ENCODE data around the gene PLEKHG2.
A peak's percentile ranks its signal among the peaks of the same experiment; 100 is the strongest.

The PLEKHG2 gene

DNA sequence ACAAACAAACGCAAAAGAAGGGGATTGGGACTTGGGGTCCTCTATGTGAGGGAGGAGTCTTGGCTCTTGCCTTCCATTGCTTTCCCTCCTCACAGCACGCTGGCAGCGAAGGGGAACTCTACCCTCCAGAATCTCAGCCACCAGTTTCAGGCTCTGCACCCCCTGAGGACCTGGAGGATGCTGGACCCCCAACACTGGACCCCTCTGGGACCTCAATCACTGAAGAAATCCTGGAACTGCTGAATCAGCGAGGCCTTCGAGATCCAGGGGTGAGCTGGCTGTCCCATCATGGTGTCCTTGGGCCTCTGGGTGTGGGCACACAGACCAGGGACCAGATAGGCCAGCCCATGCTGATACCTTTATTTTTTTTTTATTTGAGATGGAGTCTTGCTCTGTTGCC is 9.6 kb downstream of the PLEKHG2 start:
- no peak for DNase-seq (ENCODE audit: low read depth)

GRCh38 chr19:39423258-39424086 is 11.0 kb downstream of the PLEKHG2 start:
- no peak for DNase-seq (ENCODE audit: low read depth)

- no peak for DNase-seq (ENCODE audit: low read depth)
These were observed 12.5 kb downstream of the PLEKHG2 start for GRCh38 chr19:39424934-39425333.

DNA sequence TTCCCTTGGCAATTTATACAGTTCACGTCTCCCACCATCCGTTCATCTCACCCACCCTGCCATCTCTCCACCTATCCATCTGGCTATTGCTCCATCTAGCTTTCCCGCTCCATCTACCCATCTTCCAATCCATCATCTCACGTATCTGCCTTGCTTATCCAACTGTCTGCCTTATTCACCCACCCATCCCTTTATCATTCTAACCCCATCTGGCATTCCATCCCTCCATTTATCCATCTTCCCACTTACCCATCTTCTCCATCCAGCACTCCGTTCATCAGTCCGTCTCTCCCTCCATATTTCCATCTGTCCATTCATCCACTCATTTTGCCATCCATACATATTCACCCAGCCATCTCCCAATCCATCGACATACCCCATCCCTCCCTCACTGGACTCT is 13.3 kb downstream of the PLEKHG2 start:
- no peak for DNase-seq (ENCODE audit: low read depth)

GRCh38 chr19:39426170-39426569 is 13.7 kb downstream of the PLEKHG2 start:
- no peak for DNase-seq (ENCODE audit: low read depth)

GRCh38 chr19:39427707-39428106 is 15.2 kb downstream of the PLEKHG2 start:
- no peak for DNase-seq (ENCODE audit: low read depth)

DNA sequence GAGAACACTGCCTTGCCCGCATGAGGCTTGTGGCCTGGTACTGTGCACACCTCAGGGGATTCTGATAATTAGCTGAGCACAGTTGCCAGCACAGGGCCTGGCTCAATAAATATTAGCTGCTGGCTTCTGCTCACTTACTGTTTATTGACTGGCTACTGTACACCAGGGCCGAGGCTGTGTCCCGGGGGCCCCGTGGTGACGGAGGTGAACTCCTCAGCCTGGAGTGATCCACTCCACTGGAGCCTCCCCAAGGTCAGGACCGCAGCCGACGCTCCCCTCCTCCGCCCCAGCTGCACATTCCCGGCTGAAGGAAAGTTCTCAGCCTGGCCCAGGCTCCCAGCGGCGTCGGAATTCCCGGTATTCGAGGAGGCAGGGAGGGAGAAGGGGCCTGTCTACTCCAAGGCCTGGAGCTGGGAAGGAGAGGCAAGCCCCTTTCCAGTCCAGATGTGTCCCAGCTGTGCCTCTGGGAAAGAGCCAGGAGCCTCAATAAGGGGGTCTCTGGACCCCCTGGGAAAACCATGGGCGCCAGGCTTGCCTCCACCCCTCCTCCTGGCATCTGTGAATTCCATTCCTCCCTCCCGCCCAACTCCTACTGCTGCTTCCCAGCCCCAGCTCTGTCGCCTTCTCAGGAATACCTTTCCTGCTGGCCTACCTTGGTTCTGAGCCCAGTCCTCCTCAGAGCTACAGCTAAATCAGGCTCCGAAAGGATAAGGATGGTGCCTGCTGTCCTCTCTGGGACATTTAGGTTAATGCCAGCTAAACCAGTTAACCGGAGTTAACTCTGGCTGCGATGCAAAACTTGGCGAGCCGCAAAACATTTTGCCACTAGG is 16.0 kb downstream of the PLEKHG2 start:
- peak; percentile 79 for DNase-seq (ENCODE audit: low read depth)

- DNase-seq (ENCODE audit: low read depth): peak; percentile 100
These were observed 18.5 kb downstream of the PLEKHG2 start for GRCh38 chr19:39430675-39431593.

DNA sequence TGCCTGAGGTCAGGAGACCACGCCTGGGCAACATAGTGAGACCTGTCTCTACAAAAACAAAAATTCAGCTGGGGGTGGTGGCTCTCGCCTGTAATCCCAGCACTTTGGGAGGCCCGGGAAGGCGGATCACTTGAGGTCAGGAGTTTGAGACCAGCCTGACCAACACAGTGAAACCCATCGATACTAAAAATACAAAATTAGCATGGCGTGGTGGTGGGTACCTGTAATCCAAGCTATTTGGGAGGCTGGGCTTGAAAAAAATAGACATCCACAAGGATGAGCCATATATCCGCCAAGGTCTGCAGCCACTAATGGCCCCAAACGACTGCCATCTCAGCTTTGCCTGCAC is 20.2 kb downstream of the PLEKHG2 start:
- no peak for DNase-seq (ENCODE audit: low read depth)

- no peak for DNase-seq (ENCODE audit: low read depth)
These were observed 21.1 kb downstream of the PLEKHG2 start for GRCh38 chr19:39433480-39434079.

DNA sequence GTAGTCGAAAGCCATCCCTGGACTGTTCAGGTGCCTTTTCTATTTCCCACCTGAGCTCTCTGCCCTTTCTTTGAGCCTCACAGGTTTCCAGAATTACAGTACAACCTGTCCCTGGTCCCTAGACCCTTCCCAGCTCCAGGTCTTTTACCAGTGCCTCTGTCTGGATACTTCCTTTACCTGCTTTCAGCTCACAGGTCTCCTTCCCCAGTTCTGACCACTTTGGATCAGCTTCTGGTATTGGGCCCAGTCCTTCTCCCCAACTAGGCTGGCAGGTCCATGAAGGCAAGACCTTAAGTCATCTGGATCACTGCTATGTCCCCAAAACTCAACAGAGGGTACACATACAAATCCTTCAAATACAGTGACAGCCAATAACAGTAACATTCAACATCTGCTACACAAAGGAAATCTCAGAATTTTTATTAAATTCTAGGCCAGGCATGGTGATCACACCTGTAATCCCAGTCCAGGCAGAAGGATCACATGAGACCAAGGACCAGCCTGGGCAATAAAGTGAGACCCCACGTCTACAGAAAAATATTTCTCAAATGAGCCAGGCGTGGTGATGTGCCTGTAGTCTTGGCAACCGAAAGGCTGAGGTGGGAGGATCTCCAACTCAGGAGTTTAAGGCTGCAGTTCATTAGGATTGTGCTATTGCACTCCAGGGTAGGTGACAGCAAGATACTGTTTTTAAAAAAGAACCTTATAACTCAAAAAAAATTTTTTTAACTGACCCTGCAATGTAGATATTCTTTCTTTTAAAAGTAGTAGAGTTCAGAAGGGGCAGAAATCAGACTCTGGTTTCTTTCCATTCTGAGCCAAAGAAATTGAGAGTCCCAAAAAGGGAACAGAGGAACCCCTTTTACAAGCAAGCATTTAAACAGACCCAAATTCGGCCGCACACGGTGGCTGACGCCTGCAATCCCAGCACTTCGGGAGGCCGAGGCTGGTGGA is 21.9 kb downstream of the PLEKHG2 start:
- DNase-seq (ENCODE audit: low read depth): peak; percentile 24

- DNase-seq (ENCODE audit: low read depth): peak; percentile 98
These were observed 23.3 kb downstream of the PLEKHG2 start, which contains the start of gene RPS16 for GRCh38 chr19:39435499-39436349. Gene RPS16 (minus strand): TSS chr19:39435949. CDS start chr19:39435895, 54 bp downstream.

- no peak for DNase-seq (ENCODE audit: low read depth)
These were observed 23.9 kb downstream of the PLEKHG2 start for GRCh38 chr19:39436350-39436716.

DNA sequence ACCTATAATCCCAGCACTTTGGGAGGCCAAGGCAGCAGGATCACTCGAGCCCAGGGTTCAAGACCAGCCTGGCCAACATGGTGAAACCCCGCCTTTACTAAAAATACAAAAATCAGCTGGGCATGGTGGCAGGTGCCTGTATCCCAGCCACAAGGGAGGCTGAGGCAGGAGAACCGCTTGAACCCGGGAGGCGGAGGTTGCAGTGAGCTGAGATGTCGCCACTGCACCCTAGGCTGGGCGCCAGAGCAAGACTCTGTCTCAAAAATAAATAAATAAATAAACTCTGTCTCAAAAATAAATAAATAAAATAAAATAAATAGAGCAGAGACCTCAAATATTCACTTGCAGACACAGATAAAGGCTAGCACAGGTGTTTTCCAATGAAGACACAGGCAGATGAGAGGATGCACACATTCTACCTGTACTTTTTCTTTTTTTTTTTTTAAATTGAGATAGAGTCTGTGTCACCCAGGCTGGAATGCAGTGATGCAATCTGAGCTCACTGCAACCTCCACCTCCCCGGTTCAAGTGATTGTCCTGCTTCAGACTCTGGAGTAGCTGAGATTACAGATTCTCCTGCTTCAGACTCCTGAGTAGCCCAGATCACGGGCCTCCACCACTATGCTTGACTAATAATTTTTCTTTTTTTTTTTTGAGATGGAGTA is 25.9 kb downstream of the PLEKHG2 start:
- DNase-seq (ENCODE audit: low read depth): peak; percentile 49

- peak; percentile 27 for DNase-seq (ENCODE audit: low read depth)
These were observed 32.2 kb downstream of the PLEKHG2 start for GRCh38 chr19:39444598-39445195.

- DNase-seq (ENCODE audit: low read depth): peak; percentile 97
These were observed 33.0 kb downstream of the PLEKHG2 start, which contains the start of gene SUPT5H for GRCh38 chr19:39445196-39446111. Gene SUPT5H (plus strand): TSS chr19:39445582. CDS start chr19:39445891, 309 bp downstream.

GRCh38 chr19:39446365-39447084 is 34.1 kb downstream of the PLEKHG2 start:
- no peak for DNase-seq (ENCODE audit: low read depth)

Measured in iris pigment epithelial cell (primary cell).